ENCODE measurements around the gene RTTN. TPM values are rescaled to one million over a fixed set of nuclear protein-coding genes. Genes with fewer than 3 reads are reported as not detected.

Gene RTTN
- total RNA-seq, 1 donor from 2014 or later = 31.3 TPM

DNA sequence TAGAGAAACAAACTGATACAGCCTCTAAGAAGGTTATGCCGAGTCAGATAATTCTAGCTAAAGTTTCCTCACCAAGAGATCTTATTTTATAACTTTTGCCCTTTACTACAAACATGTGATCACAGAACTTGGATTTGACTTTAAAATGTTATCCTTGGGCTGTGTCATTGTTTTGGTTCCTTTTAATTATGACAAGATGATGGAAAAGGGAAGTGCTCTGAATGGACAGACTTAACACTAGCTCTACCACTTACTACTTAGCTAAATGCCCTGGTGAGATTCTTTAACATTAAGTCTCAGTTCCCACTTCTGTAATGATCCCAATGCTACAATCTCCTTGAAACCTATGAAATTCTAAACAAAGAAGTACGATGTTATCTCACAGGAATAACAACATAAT lies 69.9 kb downstream of the RTTN start:
- no peak for TF ChIP-seq CTCF (IDR thresholded peaks at IDR 0.05; ENCODE audit: insufficient read depth, low read length, severe bottlenecking)
- Histone ChIP-seq H3K36me3 (ENCODE audit: control insufficient read depth, insufficient read depth, low read length) (no peaks in the 10 kb centered on the region), H3K4me3 (ENCODE audit: low read depth, low read length) (no peak overlapping the region), H3K27me3 (ENCODE audit: control insufficient read depth, insufficient read depth, low read length) (no peaks in the 10 kb centered on the region)
- no peak for DNase-seq (ENCODE audit: low read depth)
- FAIRE-seq = no peak

DNA sequence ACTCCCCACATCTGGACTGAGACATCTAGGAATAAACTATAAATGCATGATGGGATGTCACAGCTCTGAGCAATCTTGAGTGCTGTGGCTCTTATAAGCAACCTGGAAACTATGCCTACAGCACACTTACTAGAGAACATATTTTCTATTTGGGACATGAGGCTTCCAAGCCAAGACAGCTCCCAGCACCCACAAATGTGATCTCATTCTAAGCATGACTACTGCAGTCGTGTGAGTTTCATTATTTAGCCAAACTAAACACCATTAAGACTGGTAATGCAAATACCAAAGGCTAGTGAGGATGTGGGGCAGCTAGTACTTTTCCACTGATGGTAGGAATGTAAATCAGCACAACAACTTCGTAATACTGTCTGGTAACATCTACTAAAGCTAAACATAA lies 72.5 kb downstream of the RTTN start:
- H3K4me3 ChIP-seq (ENCODE audit: low read depth, low read length) = no peak overlapping the region
- FAIRE-seq = no peak
- DNase-seq (ENCODE audit: low read depth) = peak; percentile 14
- no peaks in the 10 kb centered on the region for H3K27me3 ChIP-seq (ENCODE audit: control insufficient read depth, insufficient read depth, low read length)
- TF ChIP-seq CTCF (IDR thresholded peaks at IDR 0.05; ENCODE audit: insufficient read depth, low read length, severe bottlenecking) = no peak
- H3K36me3 ChIP-seq (ENCODE audit: control insufficient read depth, insufficient read depth, low read length) = no peaks in the 10 kb centered on the region

- no peak overlapping the region for H3K4me3 ChIP-seq (ENCODE audit: low read depth, low read length)
- H3K27me3 ChIP-seq (ENCODE audit: control insufficient read depth, insufficient read depth, low read length) = no peaks in the 10 kb centered on the region
- no peaks in the 10 kb centered on the region for H3K36me3 ChIP-seq (ENCODE audit: control insufficient read depth, insufficient read depth, low read length)
- DNase-seq (ENCODE audit: low read depth) (no peak), FAIRE-seq (no peak)
- TF ChIP-seq CTCF (IDR thresholded peaks at IDR 0.05; ENCODE audit: insufficient read depth, low read length, severe bottlenecking) = no peak
These were observed 77.2 kb downstream of the RTTN start for GRCh38 chr18:70128271-70128670.

- DNase-seq (ENCODE audit: low read depth) (no peak), FAIRE-seq (no peak)
- TF ChIP-seq CTCF (IDR thresholded peaks at IDR 0.05; ENCODE audit: insufficient read depth, low read length, severe bottlenecking) = no peak
- H3K27me3 ChIP-seq (ENCODE audit: control insufficient read depth, insufficient read depth, low read length) = no peaks in the 10 kb centered on the region
- H3K36me3 ChIP-seq (ENCODE audit: control insufficient read depth, insufficient read depth, low read length) = no peaks in the 10 kb centered on the region
- H3K4me3 ChIP-seq (ENCODE audit: low read depth, low read length) = no peak overlapping the region
These were observed 78.1 kb downstream of the RTTN start for GRCh38 chr18:70127359-70127758.

DNA sequence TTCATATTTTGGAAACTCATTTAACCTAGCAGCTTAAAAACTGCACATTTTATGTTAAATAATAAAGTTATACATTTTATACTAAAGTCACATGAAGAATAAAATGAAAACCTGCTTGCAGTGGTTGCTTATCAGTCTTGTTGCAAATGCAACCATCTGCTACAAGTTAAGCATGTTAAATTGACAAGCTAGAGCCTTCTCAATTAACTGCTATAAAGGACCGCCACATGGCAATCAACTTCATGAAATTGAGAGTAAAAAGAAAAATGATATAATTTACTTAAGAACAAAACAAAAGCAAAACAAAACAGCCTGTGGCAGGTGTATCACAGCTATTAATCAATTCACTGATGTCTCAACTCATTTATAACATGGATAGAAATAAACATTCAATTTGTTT lies 78.7 kb downstream of the RTTN start:
- no peak for FAIRE-seq
- Histone ChIP-seq H3K36me3 (ENCODE audit: control insufficient read depth, insufficient read depth, low read length) (no peaks in the 10 kb centered on the region), H3K27me3 (ENCODE audit: control insufficient read depth, insufficient read depth, low read length) (no peaks in the 10 kb centered on the region), H3K4me3 (ENCODE audit: low read depth, low read length) (no peak overlapping the region)
- no peak for TF ChIP-seq CTCF (IDR thresholded peaks at IDR 0.05; ENCODE audit: insufficient read depth, low read length, severe bottlenecking)
- no peak for DNase-seq (ENCODE audit: low read depth)

GRCh38 chr18:70124139-70124538 lies 81.3 kb downstream of the RTTN start:
- Histone ChIP-seq H3K4me3 (ENCODE audit: low read depth, low read length) (no peak overlapping the region), H3K36me3 (ENCODE audit: control insufficient read depth, insufficient read depth, low read length) (no peaks in the 10 kb centered on the region), H3K27me3 (ENCODE audit: control insufficient read depth, insufficient read depth, low read length) (no peaks in the 10 kb centered on the region)
- TF ChIP-seq CTCF (IDR thresholded peaks at IDR 0.05; ENCODE audit: insufficient read depth, low read length, severe bottlenecking) = no peak
- DNase-seq (ENCODE audit: low read depth) (no peak), FAIRE-seq (no peak)

All from bronchial epithelial cell (primary cell).